ENCODE measurements around the gene FAF2.

- TF ChIP-seq CTCF (IDR thresholded peaks at IDR 0.05; ENCODE audit: low read depth, low read length) (no peak), MAX (IDR thresholded peaks at IDR 0.05; ENCODE audit: low read depth, low read length) (no peak), POLR2A (IDR thresholded peaks at IDR 0.05; ENCODE audit: extremely low read depth, insufficient read length) (no peak)
Observed at GRCh38 chr5:176409765-176410164, 38.4 kb upstream of the FAF2 start.
